Lung microvascular endothelial cell (primary cell): Measurements from ENCODE around the gene SAPCD1. TPM values are rescaled to one million over a fixed set of nuclear protein-coding genes. Genes with fewer than 3 reads are reported as not detected.
"Not testable (repeated sequence)": the region's sequence is repeated elsewhere in the genome, so short reads cannot be mapped to it uniquely, and the experiment has no call there.

ENCODE experiments used
- DNase-seq, 2 donors: peaks; one replicate each; pipeline versions ENCODE4 v3.0.0 to v3.0.0-alpha.2; 2010; ENCODE audit warnings: low read depth in 2 of 2
- total RNA-seq: library from RNA; depleted of rRNA; stranded (reverse); fragments of >200 nt; gene quantifications from 2 replicates; pipeline ENCODE4 v1.2.1, GENCODE V29; 2014

SAPCD1 gene
- total RNA-seq, 1 donor from 2014 or later, result 1.6 TPM

- DNase-seq, result no peak
Observed at GRCh38 chr6:31777667-31778050, 15.2 kb downstream of the SAPCD1 start.

- no peak for DNase-seq
Observed at GRCh38 chr6:31778193-31778592, 15.7 kb downstream of the SAPCD1 start.

- no peak for DNase-seq
Observed at GRCh38 chr6:31778999-31779885, 16.8 kb downstream of the SAPCD1 start.

- DNase-seq, result no peak
Observed at GRCh38 chr6:31779908-31780307, 17.5 kb downstream of the SAPCD1 start.

- DNase-seq, result no peak
Observed at GRCh38 chr6:31780507-31781243, 18.2 kb downstream of the SAPCD1 start.

GRCh38 chr6:31781244-31782125 is 19.0 kb downstream of the SAPCD1 start:
- no peak for DNase-seq

- no peak for DNase-seq
Observed at GRCh38 chr6:31782126-31782855, 19.8 kb downstream of the SAPCD1 start.

GRCh38 chr6:31784098-31784925 is 21.9 kb downstream of the SAPCD1 start:
- DNase-seq, result no peak

GRCh38 chr6:31785475-31785874 is 23.0 kb downstream of the SAPCD1 start:
- no peak for DNase-seq

GRCh38 chr6:31791324-31792089 is 29.1 kb downstream of the SAPCD1 start:
- DNase-seq, result peak; percentile 48 to 63

- DNase-seq, result no peak
Observed at GRCh38 chr6:31792090-31792374, 29.6 kb downstream of the SAPCD1 start.

GRCh38 chr6:31792761-31793171 is 30.3 kb downstream of the SAPCD1 start:
- peak; percentile 24 to 70 for DNase-seq

GRCh38 chr6:31793927-31794245 is 31.4 kb downstream of the SAPCD1 start:
- DNase-seq, result not testable (repeated sequence)

- DNase-seq, result peak; percentile 27 to 34
Observed at GRCh38 chr6:31794294-31794865, 31.9 kb downstream of the SAPCD1 start.

GRCh38 chr6:31794866-31795615 is 32.6 kb downstream of the SAPCD1 start:
- peak in 1 of 2 donors; percentile 14 for DNase-seq

- DNase-seq, result peak; percentile 90 to 94
Observed at GRCh38 chr6:31795616-31796298, 33.3 kb downstream of the SAPCD1 start, which contains the start of gene VARS1. VARS1 (minus strand) TSS chr6:31795752; CDS start chr6:31795217, 535 bp downstream.

- DNase-seq, result no peak
Observed at GRCh38 chr6:31796993-31797385, 34.5 kb downstream of the SAPCD1 start.

- peak in 1 of 2 donors; percentile 53 for DNase-seq
Observed at GRCh38 chr6:31797588-31797987, 35.1 kb downstream of the SAPCD1 start.
